ENCODE measurements around the gene SPPL3. TPM values are rescaled to one million over a fixed set of nuclear protein-coding genes. Genes with fewer than 3 reads are reported as not detected.
A peak's percentile ranks its signal among the peaks of the same experiment; 100 is the strongest.

The SPPL3 gene
- total RNA-seq, 1 experiment from 2014 or later = 7.4 TPM

DNA sequence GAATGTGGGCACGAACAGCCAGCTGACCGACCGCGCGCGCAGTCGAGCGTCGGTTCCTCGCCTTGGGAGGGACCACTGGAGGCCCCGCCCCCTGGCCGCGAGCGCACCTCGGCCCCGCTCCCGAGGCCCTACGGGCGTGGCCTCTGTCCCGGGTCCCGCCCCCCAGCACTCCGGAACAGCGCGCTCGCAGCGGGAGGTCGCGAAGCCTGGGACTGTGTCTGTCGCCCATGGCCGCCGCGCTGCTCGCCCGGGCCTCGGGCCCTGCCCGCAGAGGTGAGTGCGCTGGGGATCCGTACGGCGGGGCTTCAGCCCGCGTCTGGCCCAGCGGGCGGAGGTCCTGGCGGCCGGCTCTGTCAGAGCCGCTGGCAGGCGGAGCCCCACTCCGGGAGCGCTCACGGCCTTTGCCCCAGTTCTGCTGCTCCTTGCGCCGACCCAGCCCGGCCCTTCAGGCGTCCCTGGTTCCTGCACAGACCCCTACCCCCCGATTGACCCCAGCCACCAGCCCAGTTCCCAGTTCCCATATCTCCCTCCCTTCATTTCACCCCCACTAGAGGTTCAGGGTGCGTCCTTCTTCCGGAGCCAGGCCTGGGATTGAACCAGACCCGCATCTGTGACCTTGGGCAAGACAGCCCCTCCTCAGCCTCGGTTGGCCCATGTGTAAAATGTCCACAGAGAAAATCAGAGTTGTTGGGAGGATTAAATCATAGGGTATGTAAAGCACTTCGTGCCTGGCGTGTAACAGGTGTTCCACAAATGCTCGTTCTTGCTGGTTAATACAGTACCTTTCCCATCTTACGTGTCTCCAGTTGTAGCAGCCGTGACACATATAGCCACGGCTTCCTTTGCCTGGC lies 178.3 kb downstream of the SPPL3 start, which contains the start of gene ACADS:
Gene ACADS, plus strand, starts transcription at position 168 of the 851 bp plus-strand sequence. Its CDS starts 60 bp downstream, at position 228.
- in situ Hi-C loops (cut with HindIII; ENCODE audit: low pct_unique_long_range_greater_than_20kb, low sequenced_read_pairs) = no loop called here
- peak; percentile 84 for DNase-seq (ENCODE audit: low read depth)

- in situ Hi-C loops (cut with HindIII; ENCODE audit: low pct_unique_long_range_greater_than_20kb, low sequenced_read_pairs) = no loop called here
- no peak for DNase-seq (ENCODE audit: low read depth)
Observed at GRCh38 chr12:120725151-120725658, 179.0 kb downstream of the SPPL3 start.

DNA sequence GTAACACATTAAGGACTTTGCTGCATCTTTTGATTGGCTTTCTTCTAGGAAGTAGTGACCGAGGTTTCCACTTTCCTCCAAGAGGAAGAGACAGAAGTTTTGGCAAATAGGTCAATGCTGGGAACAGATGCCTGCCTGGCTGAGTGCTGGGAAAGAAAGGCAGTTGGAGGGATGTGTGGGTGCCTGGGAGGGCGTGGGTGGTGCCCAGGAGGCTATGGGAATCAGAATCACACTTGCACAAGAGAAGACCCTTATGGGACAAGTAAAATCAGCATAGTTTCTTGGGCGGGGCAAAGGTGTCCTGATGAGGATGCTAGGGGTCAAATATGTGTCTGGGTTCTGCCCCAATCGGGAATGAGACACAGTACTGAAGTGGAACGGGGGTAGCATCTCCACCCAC lies 179.4 kb downstream of the SPPL3 start:
- in situ Hi-C loops (cut with HindIII; ENCODE audit: low pct_unique_long_range_greater_than_20kb, low sequenced_read_pairs) = no loop called here
- DNase-seq (ENCODE audit: low read depth) = no peak

DNA sequence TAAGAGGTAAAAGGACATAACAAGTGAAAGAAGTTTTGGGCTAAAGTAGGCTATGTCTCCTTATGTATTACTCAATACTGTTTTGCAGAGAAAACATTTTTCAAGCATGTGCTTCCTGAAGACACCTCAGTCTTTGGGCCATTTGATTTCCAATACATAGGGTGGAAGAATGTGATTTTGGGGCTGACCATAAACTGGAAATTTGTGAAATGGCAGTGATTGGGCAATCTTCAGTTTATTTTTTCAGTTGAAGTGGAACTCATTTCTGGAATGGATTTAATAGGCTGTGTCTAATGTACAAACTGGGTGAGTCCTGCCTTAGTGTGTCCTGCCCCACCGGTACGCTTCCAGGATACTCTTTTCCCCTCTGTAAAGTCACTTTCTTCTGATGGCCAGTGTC lies 181.4 kb downstream of the SPPL3 start:
- in situ Hi-C loops (cut with HindIII; ENCODE audit: low pct_unique_long_range_greater_than_20kb, low sequenced_read_pairs) = no loop called here
- no peak for DNase-seq (ENCODE audit: low read depth)

- in situ Hi-C loops (cut with HindIII; ENCODE audit: low pct_unique_long_range_greater_than_20kb, low sequenced_read_pairs) = no loop called here
- DNase-seq (ENCODE audit: low read depth) = no peak
Observed at GRCh38 chr12:120721866-120722265, 182.3 kb downstream of the SPPL3 start.

DNA sequence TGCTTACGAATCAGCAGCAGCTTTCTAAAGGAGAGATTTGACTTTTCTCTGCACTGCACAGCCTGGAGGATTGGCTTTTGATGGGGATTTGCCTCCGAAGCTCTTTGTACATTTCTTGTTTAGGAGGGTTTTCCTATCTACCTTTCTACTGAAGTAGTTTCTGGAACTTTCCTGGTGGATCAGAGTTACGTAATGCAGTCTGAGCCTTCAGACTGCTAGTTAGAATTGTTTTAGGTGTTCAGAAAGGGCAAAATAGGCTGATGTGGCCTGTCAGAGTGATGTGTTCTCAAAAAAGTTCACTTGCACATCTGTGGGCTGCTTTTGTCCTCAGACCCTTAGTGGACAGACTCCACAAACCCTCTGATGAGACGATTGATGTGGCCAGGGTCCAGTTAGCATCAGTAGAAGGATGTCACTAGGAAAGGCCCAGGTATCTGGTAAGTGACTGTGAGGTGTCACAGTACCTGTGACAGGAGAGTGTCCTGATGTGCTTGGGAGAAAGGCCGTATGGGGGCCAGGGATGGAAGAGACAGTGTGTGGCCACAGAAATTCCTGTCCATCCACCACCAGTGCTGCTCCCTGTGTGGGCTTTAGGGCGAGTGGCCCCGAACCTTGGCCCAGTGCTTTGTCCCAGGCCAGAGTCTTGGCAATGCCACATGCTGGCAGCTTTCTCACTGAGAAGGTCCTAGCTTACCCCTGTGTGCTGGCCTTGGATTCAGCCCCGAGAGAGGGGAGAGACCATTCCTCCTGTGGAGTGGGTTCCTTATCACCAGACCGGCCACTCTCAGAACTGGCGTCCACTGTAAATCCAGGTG lies 183.0 kb downstream of the SPPL3 start:
- in situ Hi-C loops (cut with HindIII; ENCODE audit: low pct_unique_long_range_greater_than_20kb, low sequenced_read_pairs) = no loop called here
- no peak for DNase-seq (ENCODE audit: low read depth)

- in situ Hi-C loops (cut with HindIII; ENCODE audit: low pct_unique_long_range_greater_than_20kb, low sequenced_read_pairs) = no loop called here
- peak; percentile 49 for DNase-seq (ENCODE audit: low read depth)
Observed at GRCh38 chr12:120720234-120720986, 183.7 kb downstream of the SPPL3 start.

GRCh38 chr12:120719496-120720233 lies 184.5 kb downstream of the SPPL3 start:
- in situ Hi-C loops (cut with HindIII; ENCODE audit: low pct_unique_long_range_greater_than_20kb, low sequenced_read_pairs) = no loop called here
- DNase-seq (ENCODE audit: low read depth) = no peak

DNA sequence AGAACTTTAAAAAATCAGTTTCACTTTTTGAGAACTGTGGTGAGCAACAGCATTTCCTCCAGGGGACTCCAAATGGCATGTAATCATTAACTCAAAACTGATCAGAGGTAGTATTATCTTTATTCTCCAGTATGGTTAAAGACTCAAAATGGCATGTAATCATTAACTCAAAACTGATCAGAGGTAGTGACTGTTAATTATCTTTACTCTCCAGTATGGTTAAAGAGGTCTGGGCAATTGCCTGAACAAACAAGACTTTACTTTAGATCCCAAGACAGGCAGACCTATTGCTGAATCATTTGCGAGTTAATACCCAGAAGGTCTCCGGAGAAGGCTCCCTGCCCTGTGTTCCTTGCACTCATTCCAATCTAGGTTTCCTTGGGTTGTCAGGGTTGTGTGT lies 185.1 kb downstream of the SPPL3 start:
- DNase-seq (ENCODE audit: low read depth) = peak; percentile 56
- in situ Hi-C loops (cut with HindIII; ENCODE audit: low pct_unique_long_range_greater_than_20kb, low sequenced_read_pairs) = no loop called here

DNA sequence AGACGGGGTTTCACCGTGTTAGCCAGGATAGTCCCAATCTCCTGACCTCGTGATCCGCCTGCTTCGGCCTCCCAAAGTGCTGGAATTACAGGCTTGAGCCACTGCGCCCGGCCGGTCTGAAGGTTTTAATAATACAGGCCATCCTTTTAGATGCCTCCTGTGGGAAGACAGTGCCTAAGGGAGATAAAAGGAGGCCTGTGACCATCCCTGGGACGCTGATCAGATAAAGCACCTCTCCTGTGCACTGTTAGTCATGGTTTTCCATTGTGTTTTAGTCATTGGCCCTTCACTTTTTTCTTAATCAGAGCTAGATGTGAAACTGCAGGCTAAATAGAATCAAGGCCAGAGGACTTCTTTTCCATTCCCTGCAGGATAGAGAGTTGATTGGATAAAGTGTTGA lies 186.1 kb downstream of the SPPL3 start:
- no peak for DNase-seq (ENCODE audit: low read depth)
- in situ Hi-C loops (cut with HindIII; ENCODE audit: low pct_unique_long_range_greater_than_20kb, low sequenced_read_pairs) = no loop called here

- in situ Hi-C loops (cut with HindIII; ENCODE audit: low pct_unique_long_range_greater_than_20kb, low sequenced_read_pairs) = no loop called here
- DNase-seq (ENCODE audit: low read depth) = peak; percentile 45
Observed at GRCh38 chr12:120713861-120714482, 190.2 kb downstream of the SPPL3 start.

- in situ Hi-C loops (cut with HindIII; ENCODE audit: low pct_unique_long_range_greater_than_20kb, low sequenced_read_pairs) = no loop called here
Observed at GRCh38 chr12:120712610-120713009, 191.5 kb downstream of the SPPL3 start.

More at GRCh38 chr12:120712610-120713009, 191.5 kb downstream of the SPPL3 start:
- no peak for DNase-seq (ENCODE audit: low read depth)

Other genes starting within 250 kb of the SPPL3 start
- gene MLEC, start 217.2 kb downstream of the SPPL3 start, total RNA-seq (2014; rRNA removed; shearing (Covaris generic); ENCODE audit: low replicate concordance) = 73.7 and 80.6 TPM in 2 replicates
- 41.8 and 46.2 TPM in 2 replicates for gene UNC119B, start 193.9 kb downstream of the SPPL3 start, total RNA-seq (2014; rRNA removed; shearing (Covaris generic); ENCODE audit: low replicate concordance)
- 44.1 and 55.0 TPM in 2 replicates for gene ACADS, start 178.5 kb downstream of the SPPL3 start, total RNA-seq (2014; rRNA removed; shearing (Covaris generic); ENCODE audit: low replicate concordance)
- 7.0 and 8.7 TPM in 2 replicates for gene HNF1A, start 74.2 kb upstream of the SPPL3 start, total RNA-seq (2014; rRNA removed; shearing (Covaris generic); ENCODE audit: low replicate concordance)
- gene C12orf43, start 112.1 kb upstream of the SPPL3 start, total RNA-seq (2014; rRNA removed; shearing (Covaris generic); ENCODE audit: low replicate concordance) = 29.0 and 34.3 TPM in 2 replicates
- 28.3 and 30.3 TPM in 2 replicates for gene OASL, start 134.9 kb upstream of the SPPL3 start, total RNA-seq (2014; rRNA removed; shearing (Covaris generic); ENCODE audit: low replicate concordance)
- 0.93 and 1.2 TPM in 2 replicates for gene P2RX7, start 228.5 kb upstream of the SPPL3 start, total RNA-seq (2014; rRNA removed; shearing (Covaris generic); ENCODE audit: low replicate concordance)